ENCODE results near the gene NAALADL2.

GRCh38 chr3:175571096-175571495 lies 712.0 kb downstream of the NAALADL2 start:
- TF ChIP-seq CTCF (IDR thresholded peaks at IDR 0.05) (no peak), EZH2 (IDR thresholded peaks at IDR 0.05; ENCODE audit: borderline replicate concordance, insufficient read depth, low read depth, low read length, poor library complexity, severe bottlenecking) (no peak)

Data from B cell (primary cell).